ENCODE results near the gene SMG9.

GRCh38 chr19:43723588-43723987 is 31.2 kb downstream of the SMG9 start:
- no peak for TF ChIP-seq CTCF (IDR thresholded peaks at IDR 0.05; ENCODE audit: low read length)
- TF ChIP-seq EZH2 (optimal IDR thresholded peaks at IDR 0.05; ENCODE audit: low read depth, low read length), result no peak

Data from MM.1S (cell line).